HG03159 (cell line): Measurements from ENCODE around the gene FMNL3.
"Not testable (repeated sequence)": the region's sequence is repeated elsewhere in the genome, so short reads cannot be mapped to it uniquely, and the experiment has no call there.

ENCODE experiments used
- ATAC-seq: cut with Tn5 transposase; IDR thresholded peaks from one replicate; pipeline ENCODE4 v1.9.1; 2021; ENCODE audit warnings: mild to moderate bottlenecking, moderate library complexity; ENCODE audit not compliant: unreplicated experiment

FMNL3 gene

GRCh38 chr12:49605539-49605938 is 101.7 kb downstream of the FMNL3 start, which contains the start of gene FAM186B:
Gene FAM186B, minus strand, starts transcription at chr12:49605639. Its CDS starts 162 bp downstream, at chr12:49605477.
- not testable (repeated sequence) for ATAC-seq

- no peak for ATAC-seq
Observed at GRCh38 chr12:49604856-49605255, 102.3 kb downstream of the FMNL3 start.

GRCh38 chr12:49603721-49604120 is 103.5 kb downstream of the FMNL3 start:
- no peak for ATAC-seq

- ATAC-seq: no peak
Observed at GRCh38 chr12:49599961-49600360, 107.2 kb downstream of the FMNL3 start.

- no peak for ATAC-seq
Observed at GRCh38 chr12:49598527-49598926, 108.7 kb downstream of the FMNL3 start.

GRCh38 chr12:49588721-49589516 is 118.3 kb downstream of the FMNL3 start:
- no peak for ATAC-seq

GRCh38 chr12:49588281-49588680 is 118.9 kb downstream of the FMNL3 start:
- no peak for ATAC-seq

- ATAC-seq: no peak
Observed at GRCh38 chr12:49587174-49587908, 119.9 kb downstream of the FMNL3 start.
